HG02642 (cell line): Measurements from ENCODE around the gene TAF1D.
"Not testable (repeated sequence)": the region's sequence is repeated elsewhere in the genome, so short reads cannot be mapped to it uniquely, and the experiment has no call there.

Source experiments
- ATAC-seq: cut with Tn5 transposase; IDR thresholded peaks from one replicate; pipeline ENCODE4 v1.9.1; 2021; ENCODE audit warnings: mild to moderate bottlenecking; ENCODE audit not compliant: unreplicated experiment, poor library complexity

Gene TAF1D

DNA sequence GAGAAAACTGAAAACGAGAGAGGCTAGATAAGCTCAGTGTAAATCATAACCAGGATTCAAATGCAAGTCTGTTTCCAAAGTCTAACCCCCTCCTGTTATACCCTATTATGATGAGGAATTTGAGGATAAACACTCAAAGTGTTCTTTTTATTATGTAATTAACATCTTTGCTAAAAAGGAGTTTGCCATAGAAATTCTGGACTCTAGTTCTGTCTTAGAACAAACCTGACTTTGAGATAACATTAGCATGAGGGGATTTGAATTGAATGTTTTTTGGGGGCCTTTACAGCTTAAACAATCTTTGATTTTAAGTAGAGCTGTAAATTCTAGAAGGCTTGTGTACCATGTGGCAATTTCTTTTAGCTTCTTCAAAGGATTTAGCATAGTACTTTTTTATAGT lies 9.7 kb upstream of the TAF1D start:
- ATAC-seq: no peak

- peak; percentile 76 for ATAC-seq
These were observed 5.8 kb upstream of the TAF1D start for GRCh38 chr11:93747122-93747521.

DNA sequence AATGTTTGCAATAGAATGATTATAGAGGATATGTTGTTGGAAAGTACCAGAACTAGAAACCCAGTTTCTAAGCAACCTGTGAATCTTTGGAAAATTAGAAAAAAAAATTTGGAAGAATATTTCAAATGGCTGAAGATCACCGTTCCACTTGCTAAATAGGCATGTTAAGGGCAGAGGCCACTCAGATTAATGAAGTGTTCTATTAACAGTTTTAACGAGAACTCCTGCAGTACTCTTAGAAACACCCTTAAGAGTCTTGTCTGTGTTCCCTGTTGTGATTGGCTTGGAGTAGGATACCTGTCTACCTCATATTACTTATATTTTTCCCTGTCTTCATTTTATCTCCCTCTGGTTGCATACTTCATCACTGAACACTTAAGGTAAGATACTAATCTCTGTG lies 4.8 kb upstream of the TAF1D start:
- ATAC-seq: no peak

DNA sequence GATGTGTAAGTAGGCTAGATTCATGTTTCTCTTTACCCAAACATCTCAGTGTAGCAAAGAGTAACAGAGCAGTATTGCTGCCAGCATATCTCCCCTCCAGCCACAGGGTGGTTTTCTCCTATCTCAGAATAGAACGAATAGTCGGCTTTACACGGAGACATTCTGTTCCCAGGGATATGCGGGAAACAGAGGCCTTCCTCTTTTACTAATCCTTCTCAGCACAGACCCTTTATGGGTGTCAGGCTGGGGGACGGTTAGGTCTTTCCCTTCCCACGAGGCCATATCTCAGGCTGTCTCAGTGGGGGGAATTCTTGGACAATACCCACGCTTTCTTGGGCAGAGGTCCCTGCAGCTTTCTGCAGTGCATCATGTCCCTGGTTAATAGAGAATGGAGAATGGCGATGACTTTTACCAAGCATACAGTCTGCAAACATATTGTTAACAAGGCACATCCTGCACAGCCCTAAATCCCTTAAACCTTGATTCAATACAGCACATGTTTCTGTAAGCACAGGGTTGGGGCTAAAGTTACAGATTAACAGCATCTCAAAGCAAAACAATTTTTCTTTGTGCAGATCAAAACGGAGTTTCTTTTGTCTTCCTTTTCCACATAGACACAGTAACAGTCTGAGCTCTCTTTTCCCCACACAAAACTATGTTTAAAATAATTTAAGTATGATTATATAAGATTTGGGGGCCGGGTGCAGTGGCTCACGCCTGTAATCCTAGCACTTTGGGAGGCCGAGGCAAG lies 3.9 kb upstream of the TAF1D start:
- not testable (repeated sequence) for ATAC-seq

DNA sequence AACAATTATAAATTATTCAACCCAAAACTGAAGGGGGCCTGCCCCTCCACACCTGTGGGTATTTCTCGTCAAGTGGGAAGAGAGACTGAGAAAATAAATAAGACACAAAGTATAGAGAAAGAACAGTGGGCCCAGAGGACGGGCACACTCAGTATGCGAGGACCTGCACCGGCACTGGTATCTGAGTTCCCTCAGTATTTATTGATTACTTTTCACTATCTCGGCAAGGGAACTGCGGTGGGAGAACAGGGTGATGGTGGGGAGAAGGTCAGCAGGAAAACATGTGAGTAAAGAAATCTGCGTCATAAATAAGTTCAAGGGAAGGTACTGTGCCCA lies 3.3 kb upstream of the TAF1D start:
- no peak for ATAC-seq

GRCh38 chr11:93743291-93743690 lies 2.0 kb upstream of the TAF1D start:
- ATAC-seq: no peak

- ATAC-seq: peak; percentile 8
These were observed 559 bp upstream of the TAF1D start for GRCh38 chr11:93741882-93742226.

DNA sequence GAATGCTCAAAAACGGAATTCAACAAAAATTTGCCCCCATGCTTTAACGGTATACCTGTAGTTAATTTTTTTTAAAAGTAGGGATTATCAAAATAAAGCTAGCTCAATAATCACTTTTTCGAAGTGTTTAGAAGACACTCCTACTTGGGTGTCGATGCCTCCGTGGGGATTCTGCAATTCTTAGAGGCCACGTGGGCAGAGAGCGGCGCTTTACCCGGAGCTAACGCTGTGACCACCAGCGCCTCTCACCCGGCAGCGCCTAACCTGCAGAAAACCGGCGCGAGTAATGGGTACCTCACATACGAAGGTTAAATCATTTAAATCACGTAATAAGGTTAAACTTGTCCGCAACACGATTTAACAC lies 583 bp downstream of the TAF1D start:
- ATAC-seq: peak; percentile 42

- ATAC-seq: peak; percentile 18
These were observed 1.1 kb downstream of the TAF1D start for GRCh38 chr11:93740031-93740729.

GRCh38 chr11:93738647-93739081 lies 2.6 kb downstream of the TAF1D start:
- ATAC-seq: no peak

- ATAC-seq: no peak
These were observed 3.2 kb downstream of the TAF1D start for GRCh38 chr11:93737904-93738612.

DNA sequence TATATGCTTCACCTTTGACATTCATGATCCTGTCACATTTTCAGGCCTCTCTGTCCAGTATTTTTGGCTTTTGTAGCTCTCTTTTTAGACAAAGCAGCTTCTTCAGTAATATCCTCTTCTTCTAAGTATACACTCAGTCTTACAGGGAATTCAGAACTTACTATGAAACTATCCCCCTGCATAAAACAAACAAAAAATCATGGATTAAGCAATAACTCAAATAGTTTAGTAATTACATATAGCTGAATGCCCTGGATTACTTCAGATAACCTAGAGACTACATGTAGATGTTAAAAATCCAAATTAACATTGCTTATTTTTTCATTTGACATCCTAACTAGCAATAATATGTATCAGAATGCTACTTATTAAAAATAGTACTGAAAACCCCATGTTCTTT lies 5.2 kb downstream of the TAF1D start:
- ATAC-seq: no peak

DNA sequence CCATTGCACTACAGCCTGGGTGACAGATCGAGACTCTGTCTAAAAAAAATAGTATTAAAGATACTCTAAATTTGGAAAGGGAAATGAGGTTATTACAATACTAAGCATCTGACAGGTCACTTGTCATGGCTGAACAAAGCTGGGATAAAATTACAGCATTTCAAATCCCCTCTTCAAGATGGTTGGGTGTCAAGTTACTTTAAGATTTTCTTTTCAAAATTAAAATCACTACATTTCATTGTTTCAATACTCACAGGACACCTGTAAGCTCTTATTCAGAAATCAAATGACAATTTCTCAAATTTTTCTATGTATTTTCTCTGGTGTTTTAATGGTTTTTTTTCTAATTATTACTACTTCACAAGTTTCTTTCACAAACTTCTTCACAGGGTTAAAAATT lies 5.7 kb downstream of the TAF1D start:
- ATAC-seq: no peak

- ATAC-seq: no peak
These were observed 6.7 kb downstream of the TAF1D start for GRCh38 chr11:93734427-93735222.

DNA sequence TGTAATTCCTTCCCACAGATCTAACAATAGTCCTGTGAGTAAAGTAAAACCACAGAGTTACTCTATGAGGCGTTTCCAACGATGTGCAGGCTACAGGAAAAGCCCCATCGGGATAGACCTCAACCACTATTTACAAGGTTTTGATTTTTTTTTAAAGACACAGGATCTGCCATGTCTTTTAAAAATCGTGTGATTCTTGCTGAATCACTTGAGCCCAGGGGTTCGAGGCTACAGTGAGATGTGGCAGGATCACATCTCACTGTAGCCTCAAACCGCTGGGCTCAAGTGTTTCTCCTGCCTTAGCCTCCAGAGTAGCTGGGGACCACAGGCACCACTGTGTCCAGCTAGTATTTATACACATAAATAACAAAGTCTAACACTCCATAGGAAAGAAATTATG lies 7.8 kb downstream of the TAF1D start:
- no peak for ATAC-seq

DNA sequence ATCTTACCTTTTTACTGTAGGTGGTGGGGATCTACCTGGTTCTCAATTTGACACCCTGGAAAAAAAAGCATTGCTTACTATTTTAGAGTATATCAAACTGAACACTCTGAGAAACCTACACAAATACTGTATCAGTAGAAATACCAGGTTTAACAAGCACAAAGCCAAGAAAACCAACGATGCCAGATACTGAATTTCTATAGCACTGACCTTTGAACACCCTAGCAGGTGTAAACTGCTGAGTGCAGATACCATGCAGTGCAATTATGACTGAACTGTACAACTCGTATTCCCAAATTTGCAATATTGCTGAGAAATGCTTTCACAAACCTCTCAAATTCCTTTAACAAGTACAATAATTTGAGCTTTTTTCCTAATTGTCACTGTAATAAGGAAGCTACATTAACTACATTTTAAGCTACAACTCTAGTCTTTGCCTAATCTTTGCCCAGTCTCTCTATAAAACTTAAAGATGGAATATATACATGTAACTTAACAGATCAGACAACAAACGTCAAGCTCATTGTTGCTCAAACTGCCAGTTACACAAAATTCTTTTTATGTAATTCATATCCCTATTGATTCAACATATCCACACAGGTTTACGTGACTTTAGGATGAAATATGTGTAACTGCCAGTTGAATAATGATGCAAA lies 8.9 kb downstream of the TAF1D start:
- ATAC-seq: no peak

GRCh38 chr11:93730108-93731107 lies 10.9 kb downstream of the TAF1D start:
- no peak for ATAC-seq

DNA sequence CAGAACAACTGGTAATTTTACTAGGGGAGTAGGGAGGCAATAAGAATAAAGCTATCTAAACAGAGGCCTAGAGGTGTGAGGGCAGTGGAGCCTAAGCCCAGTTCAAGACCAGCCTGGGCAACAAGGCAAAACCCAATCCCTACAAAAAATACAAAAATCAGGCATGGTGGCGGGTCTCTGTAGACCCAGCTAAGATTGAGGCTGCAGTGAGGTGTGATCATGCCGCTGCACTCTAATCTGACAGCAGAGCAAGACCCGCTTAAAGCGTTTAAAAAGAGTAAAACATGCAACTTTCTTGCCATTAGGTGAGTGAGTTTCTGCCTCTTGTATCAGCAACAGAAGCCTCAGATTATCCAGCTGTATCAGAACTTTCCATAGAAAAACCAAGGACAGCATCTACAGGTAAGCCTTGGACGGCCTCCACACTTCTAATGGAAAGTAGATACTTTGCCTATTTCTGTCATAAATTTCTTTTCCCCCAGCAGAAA lies 12.1 kb downstream of the TAF1D start:
- no peak for ATAC-seq

- ATAC-seq: no peak
These were observed 12.5 kb downstream of the TAF1D start for GRCh38 chr11:93728792-93729128.
